ENCODE results near the gene THUMPD2. TPM values are rescaled to one million over a fixed set of nuclear protein-coding genes. Genes with fewer than 3 reads are reported as not detected.

Gene THUMPD2
- total RNA-seq, 1 experiment from 2014 or later = 8.9 TPM

Other genes starting within 250 kb of the THUMPD2 start
- gene TMEM178A, start 113.3 kb downstream of the THUMPD2 start, total RNA-seq (2014; rRNA removed; shearing (Covaris generic)) = 0.79 and 3.9 TPM in 2 replicates